Stimulated activated CD8-positive, alpha-beta memory T cell treated with anti-CD3 and anti-CD28 coated beads, Interleukin-12 subunit alpha, Interleukin-12 subunit beta, amount 100 ng/mL, for 24 hours (primary cell): ENCODE measurements around the gene RREB1.

ENCODE experiments used
- DNase-seq: peaks from one replicate; pipeline ENCODE4 v3.0.0-alpha.2; 2020; ENCODE audit errors: extremely low read depth

RREB1 gene

DNA sequence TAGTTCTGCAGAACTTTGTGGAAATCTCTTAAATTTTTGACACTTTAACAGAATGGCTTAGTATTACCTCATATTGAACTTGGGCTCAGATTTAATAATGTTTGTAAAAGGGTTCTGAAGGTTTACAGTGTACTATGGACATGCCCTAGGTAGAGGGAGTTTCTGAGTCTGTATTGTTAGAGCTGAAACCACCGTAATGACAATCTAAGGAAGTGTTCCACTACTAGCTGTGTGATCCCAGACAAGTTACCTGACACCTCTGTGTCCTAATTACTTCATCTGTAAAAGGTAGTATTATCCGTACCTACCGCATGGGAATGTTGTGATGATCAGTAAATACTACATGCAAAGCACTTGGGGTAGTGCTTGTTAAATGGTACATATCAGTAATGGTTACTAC, 86.9 kb downstream of the RREB1 start:
- DNase-seq: no peak

DNA sequence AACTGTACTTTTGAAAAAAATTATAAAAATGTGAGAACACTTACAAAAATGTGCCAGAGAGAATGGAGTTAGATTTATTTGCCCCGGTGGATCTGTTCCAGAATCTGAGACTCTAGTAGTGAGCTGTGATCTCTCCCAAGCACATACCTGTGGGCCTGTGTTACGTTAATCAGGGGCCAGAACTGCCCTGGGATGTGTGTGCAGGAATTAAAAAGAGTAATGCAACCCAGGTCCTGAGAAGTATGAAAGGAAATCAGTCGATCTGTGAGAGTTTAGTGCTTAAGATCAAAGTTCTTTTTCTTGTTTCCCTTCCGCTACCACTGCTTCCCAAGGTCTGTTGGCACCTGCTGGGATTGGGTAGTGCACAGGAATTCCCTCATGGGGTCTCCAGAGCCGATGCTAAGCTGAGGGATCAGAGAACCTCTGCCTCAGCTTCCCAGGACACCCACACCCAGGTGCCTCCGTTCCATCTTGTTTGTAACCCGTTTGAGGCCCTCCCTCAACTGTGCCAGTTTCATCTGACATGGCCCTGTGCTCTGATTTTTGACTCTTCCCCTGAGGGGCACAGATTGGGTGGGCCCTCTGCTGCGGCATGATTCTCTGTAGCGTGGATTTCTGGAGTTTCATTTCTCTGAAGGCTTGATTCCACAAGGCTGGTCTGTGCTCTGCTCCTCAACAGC, 87.7 kb downstream of the RREB1 start:
- no peak for DNase-seq

- DNase-seq: no peak
These were observed 88.2 kb downstream of the RREB1 start for GRCh38 chr6:7196019-7196402.

GRCh38 chr6:7196685-7197283, 89.0 kb downstream of the RREB1 start:
- no peak for DNase-seq

- no peak for DNase-seq
These were observed 90.0 kb downstream of the RREB1 start for GRCh38 chr6:7197747-7198146.

- no peak for DNase-seq
These were observed 91.4 kb downstream of the RREB1 start for GRCh38 chr6:7198833-7199800.

- no peak for DNase-seq
These were observed 93.1 kb downstream of the RREB1 start for GRCh38 chr6:7200598-7201443.

- no peak for DNase-seq
These were observed 93.6 kb downstream of the RREB1 start for GRCh38 chr6:7201444-7201731.

DNA sequence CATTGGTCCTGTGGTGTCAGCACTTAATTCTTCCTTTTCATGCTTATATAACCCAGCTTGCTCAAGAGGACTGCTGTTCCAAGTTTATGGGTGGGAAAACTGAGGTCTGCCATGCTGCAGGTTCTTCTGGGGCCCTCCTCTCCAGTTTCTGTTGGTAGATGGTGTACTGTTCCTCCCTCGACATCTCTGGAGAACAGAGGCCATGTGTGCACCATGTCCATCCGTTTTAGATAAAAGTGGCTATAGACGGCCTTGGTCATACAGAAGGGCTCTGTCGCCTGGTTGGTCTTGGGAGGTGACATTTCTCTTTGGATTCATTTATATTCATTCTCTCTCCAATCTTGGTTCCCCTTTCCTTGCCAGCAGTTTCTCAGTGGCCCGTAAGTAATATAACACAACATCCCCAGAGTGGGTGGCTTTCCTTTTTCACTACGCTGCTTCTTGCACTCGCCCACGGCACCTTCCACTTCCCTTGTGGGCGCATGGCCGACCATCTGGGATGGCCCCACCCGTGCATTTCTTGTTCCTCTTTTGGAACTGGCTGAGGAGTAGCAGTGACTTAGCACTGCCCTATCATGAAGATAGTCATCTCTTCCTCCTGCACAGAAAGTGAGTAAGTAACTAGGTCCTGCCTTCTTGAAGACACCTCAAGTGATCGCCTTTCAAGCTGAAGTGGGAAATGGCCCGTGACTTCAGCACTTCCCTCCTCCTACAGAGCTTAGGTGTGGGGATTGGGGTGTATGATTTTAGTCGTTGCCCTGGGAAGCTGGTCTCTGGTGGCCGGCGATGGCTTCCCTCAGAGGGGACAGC, 94.2 kb downstream of the RREB1 start:
- DNase-seq: no peak

DNA sequence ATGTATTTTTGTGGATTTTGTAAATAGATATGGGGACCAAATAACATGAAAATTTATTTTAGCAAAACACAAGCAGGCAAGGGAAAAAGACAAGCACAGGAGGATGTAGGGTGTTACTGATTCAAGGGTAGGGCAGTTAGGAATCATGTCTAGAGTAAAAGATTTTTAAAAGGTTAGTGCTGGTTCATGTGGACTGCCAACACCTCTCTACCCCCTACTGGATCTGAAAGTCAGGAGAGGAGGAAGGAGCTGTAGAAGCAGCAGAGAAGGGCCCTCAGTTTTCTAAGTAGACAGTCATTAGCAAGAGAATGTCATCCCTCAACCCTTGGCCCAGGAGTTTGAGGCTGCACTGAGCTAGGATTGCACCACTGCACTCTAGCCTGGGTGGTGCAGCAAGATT, 95.2 kb downstream of the RREB1 start:
- no peak for DNase-seq

DNA sequence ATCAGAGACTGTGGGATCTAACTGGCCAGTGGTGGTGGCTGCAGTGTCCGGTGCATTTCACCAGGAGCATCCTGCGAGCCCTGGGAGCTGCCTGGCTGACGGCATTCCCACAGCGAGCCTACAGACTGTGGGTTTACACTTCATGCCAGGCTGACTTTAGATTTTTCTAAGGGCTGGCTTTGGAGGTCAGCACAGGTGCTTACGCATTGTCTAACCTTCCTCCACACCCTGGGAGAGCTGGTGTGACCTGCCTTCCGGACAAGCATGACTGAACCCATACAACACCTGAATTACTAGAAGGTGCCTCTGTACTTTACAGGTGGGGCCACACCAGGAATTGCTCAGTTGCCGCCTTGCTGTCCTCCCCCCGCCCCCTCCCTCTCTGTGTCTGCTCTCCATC, 96.2 kb downstream of the RREB1 start:
- DNase-seq: no peak

DNA sequence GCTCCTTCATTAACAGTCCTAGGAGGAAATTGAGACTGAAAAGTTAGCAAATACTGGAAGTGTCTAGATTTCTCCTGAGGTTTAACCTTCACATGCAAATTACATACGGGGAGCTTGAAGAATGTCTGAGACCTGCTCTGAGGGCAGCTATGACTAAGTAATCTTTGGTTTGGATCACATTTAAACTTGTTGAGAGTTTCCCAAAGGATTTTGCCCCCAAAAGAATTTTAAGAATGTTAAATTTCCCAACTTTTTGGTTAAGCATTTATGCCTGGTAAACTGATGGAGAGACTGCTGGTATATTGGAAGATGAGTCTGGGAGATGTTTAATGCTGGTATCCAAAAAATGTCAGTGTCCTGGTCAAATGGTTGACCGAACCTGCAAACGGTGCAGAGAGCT, 97.0 kb downstream of the RREB1 start:
- DNase-seq: no peak

DNA sequence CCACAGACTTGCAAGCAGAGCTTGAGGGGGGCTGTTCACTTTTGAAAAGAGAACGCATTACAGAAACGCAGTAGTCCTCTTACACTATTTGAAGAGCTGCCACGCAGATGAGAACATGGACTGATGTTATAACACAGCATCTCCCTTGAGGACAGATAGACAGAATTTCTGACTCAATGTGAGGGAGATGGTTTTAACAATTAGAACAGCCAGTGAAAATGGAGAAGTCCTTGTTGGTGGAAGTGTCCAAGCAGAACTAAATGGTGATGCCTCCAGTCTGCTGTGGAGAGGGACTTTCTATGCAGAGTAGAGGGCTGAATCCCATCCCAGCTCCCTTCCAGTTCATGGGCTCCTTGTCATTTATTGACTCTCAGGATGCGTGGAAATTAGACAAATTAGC, 100.0 kb downstream of the RREB1 start:
- DNase-seq: no peak

DNA sequence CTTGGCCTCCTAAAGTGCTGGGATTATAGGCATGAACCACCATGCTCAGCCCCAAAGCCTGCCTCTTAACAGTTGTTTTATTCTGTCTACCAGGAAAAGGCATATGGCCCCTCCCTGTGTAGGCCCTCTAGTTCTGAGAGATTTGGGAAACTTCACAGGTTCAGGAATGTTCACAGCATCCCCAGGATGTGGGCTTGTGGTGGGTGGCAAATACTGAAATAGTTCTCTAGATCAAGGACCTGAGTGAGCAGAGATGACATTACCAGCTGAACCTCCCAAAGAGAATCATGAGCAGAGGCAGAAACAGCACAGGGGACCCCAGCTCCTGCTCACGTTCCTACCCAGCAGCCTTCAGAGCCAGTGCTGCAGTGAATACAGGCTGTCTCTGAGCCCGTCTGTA, 105.7 kb downstream of the RREB1 start:
- no peak for DNase-seq

- no peak for DNase-seq
These were observed 106.7 kb downstream of the RREB1 start for GRCh38 chr6:7214468-7214867.

- DNase-seq: no peak
These were observed 107.4 kb downstream of the RREB1 start for GRCh38 chr6:7215131-7215530.

- DNase-seq: no peak
These were observed 108.1 kb downstream of the RREB1 start for GRCh38 chr6:7215798-7216231.

- no peak for DNase-seq
These were observed 109.3 kb downstream of the RREB1 start for GRCh38 chr6:7216941-7217621.

- no peak for DNase-seq
These were observed 110.7 kb downstream of the RREB1 start for GRCh38 chr6:7218406-7218988.

- no peak for DNase-seq
These were observed 111.5 kb downstream of the RREB1 start for GRCh38 chr6:7219310-7219709.
